H1 (cell line): ENCODE data around the gene KRT83. TPM values are rescaled to one million over a fixed set of nuclear protein-coding genes. Genes with fewer than 3 reads are reported as not detected.

Experiments used
- CTCF ChIA-PET: fragments of 300-600 bp; sonication (Branson Sonifier 250); formaldehyde crosslinking; loops from one replicate; lab custom pipeline; 2021; ENCODE audit not compliant: partially characterized antibody; lab: Charles Lee
- POLR2A ChIA-PET: fragments of 300-600 bp; sonication (Branson Sonifier 250); formaldehyde crosslinking; loops from one replicate; lab custom pipeline; 2021; ENCODE audit warnings: inconsistent platforms; ENCODE audit not compliant: partially characterized antibody; lab: Charles Lee
- DNase-seq, 2 experiments: peaks; one replicate each; pipeline versions ENCODE4 v3.0.0 to v3.0.0-alpha.2; 2010 to 2022; ENCODE audit warnings: low spot score in 2 of 2, low read depth in 1 of 2, mixed read lengths in 1 of 2
- FAIRE-seq: peaks from 2 replicates; lab custom pipeline; 2011; peaks lifted over from hg19 to GRCh38; lab: Jason Lieb, UNC
- H2AFZ ChIP-seq: 2 replicates; pipeline ENCODE4 v1.8.1; 2012; ENCODE audit warnings: low read length, inconsistent platforms
- H2AK5ac ChIP-seq: 2 replicates; pipeline ENCODE4 v1.6.1; 2013; ENCODE audit warnings: low read depth, low read length
- H2BK120ac ChIP-seq: replicated peaks from 2 replicates; pipeline ENCODE3; 2013; ENCODE audit warnings: low read depth, low read length, inconsistent platforms
- H2BK12ac ChIP-seq: 2 replicates; pipeline ENCODE4 v1.6.1; 2013; ENCODE audit warnings: low read depth, low read length
- H2BK15ac ChIP-seq: 2 replicates; pipeline ENCODE4 v1.6.1; 2013; ENCODE audit warnings: low read length
- H2BK20ac ChIP-seq: 2 replicates; pipeline ENCODE4 v1.6.1; 2013; ENCODE audit warnings: low read length
- H2BK5ac ChIP-seq: 2 replicates; pipeline ENCODE4 v1.6.1; 2013; ENCODE audit warnings: low read depth, low read length
- H3K14ac ChIP-seq: 2 replicates; pipeline ENCODE4 v1.6.1; 2013; ENCODE audit warnings: inconsistent platforms; ENCODE audit not compliant: insufficient read length
- H3K18ac ChIP-seq: 2 replicates; pipeline ENCODE4 v1.6.1; 2013; ENCODE audit warnings: low read length; ENCODE audit errors: extremely low read depth
- H3K23ac ChIP-seq: 2 replicates; pipeline ENCODE4 v1.6.1; 2013; ENCODE audit warnings: inconsistent platforms; ENCODE audit not compliant: insufficient read length
- H3K23me2 ChIP-seq: 2 replicates; pipeline ENCODE4 v1.6.1; 2013; ENCODE audit warnings: low read depth, low read length
- H3K27ac ChIP-seq: 2 replicates; pipeline ENCODE4 v1.6.1; 2011; ENCODE audit warnings: low read depth, low read length, inconsistent platforms
- H3K27me3 ChIP-seq, 4 experiments: replicated peaks in 1 of 4; 1 replicate in 1 of 4; 2 replicates in 3 of 4; pipeline versions ENCODE4 v1.6.1 to v1.8.1; 2011 to 2013; ENCODE audit warnings: low read length in 3 of 4, mild to moderate bottlenecking in 3 of 4, inconsistent platforms in 2 of 4, mixed read lengths in 2 of 4, moderate library complexity in 1 of 4; ENCODE audit not compliant: control insufficient read depth in 3 of 4, insufficient read depth in 3 of 4; ENCODE audit errors: extremely low read depth in 1 of 4
- H3K36me3 ChIP-seq, 4 experiments: 2 replicates each; pipeline versions ENCODE4 v1.6.1 to v1.8.1; 2011 to 2013; ENCODE audit warnings: mild to moderate bottlenecking in 4 of 4, low read length in 3 of 4, moderate library complexity in 2 of 4, control low read depth in 1 of 4, inconsistent platforms in 1 of 4; ENCODE audit not compliant: insufficient read depth in 4 of 4, control insufficient read depth in 2 of 4
- H3K4ac ChIP-seq: replicated peaks from 2 replicates; pipeline ENCODE3; 2013; ENCODE audit warnings: low read length, low read depth, mixed read lengths, inconsistent platforms; ENCODE audit not compliant: insufficient read length
- H3K4me1 ChIP-seq, 4 experiments: replicated peaks in 1 of 4; 1 replicate in 1 of 4; 2 replicates in 3 of 4; pipeline versions ENCODE4 v1.6.1 to v1.8.1; 2011 to 2013; ENCODE audit warnings: low read length in 3 of 4, inconsistent platforms in 2 of 4, mixed read lengths in 1 of 4; ENCODE audit not compliant: insufficient read depth in 4 of 4, control insufficient read depth in 3 of 4
- H3K4me2 ChIP-seq, 2 experiments: 2 replicates each; pipeline versions ENCODE4 v1.6.1 to v1.8.1; 2011 to 2013; ENCODE audit warnings: low read depth in 2 of 2, low read length in 2 of 2, control low read depth in 1 of 2, inconsistent platforms in 1 of 2, mild to moderate bottlenecking in 1 of 2; ENCODE audit not compliant: insufficient read depth in 1 of 2
- H3K4me3 ChIP-seq, 4 experiments: fragments of 200-600, 300-600 bp in 1 of 4; sonication (generic), shearing (Covaris generic), sonication (Bioruptor Twin) in 1 of 4; 2 replicates each; pipeline versions ENCODE4 v1.5.1 to v1.8.1; 2011 to 2016; ENCODE audit warnings: low read length in 4 of 4, low read depth in 3 of 4, control low read depth in 2 of 4, inconsistent platforms in 2 of 4, mild to moderate bottlenecking in 2 of 4, mixed read lengths in 1 of 4, moderate library complexity in 1 of 4; ENCODE audit not compliant: insufficient read depth in 2 of 4; ENCODE audit errors: extremely low read depth in 1 of 4
- H3K56ac ChIP-seq: replicated peaks from 2 replicates; pipeline ENCODE3; 2013; ENCODE audit warnings: low read depth, mild to moderate bottlenecking, mixed read lengths, low read length, inconsistent platforms; ENCODE audit not compliant: insufficient read length
- H3K79me1 ChIP-seq: 2 replicates; pipeline ENCODE4 v1.6.1; 2013; ENCODE audit warnings: low read depth, low read length, control low read depth
- H3K79me2 ChIP-seq, 2 experiments: 2 replicates each; pipeline versions ENCODE4 v1.6.1 to v1.8.1; 2012 to 2013; ENCODE audit warnings: low read length in 2 of 2, mild to moderate bottlenecking in 2 of 2, inconsistent platforms in 1 of 2; ENCODE audit not compliant: insufficient read depth in 2 of 2, control insufficient read depth in 1 of 2
- H3K9ac ChIP-seq, 4 experiments: replicated peaks in 1 of 4; 1 replicate in 1 of 4; 2 replicates in 3 of 4; pipeline versions ENCODE4 v1.6.1 to v1.8.1; 2011 to 2013; ENCODE audit warnings: low read depth in 3 of 4, low read length in 3 of 4, control low read depth in 2 of 4, mild to moderate bottlenecking in 2 of 4, moderate library complexity in 2 of 4, inconsistent platforms in 1 of 4; ENCODE audit errors: extremely low read depth in 1 of 4
- H3K9me3 ChIP-seq, 2 experiments: 2 replicates each; pipeline versions ENCODE4 v1.6.1 to v1.8.1; 2012 to 2013; ENCODE audit warnings: mild to moderate bottlenecking in 2 of 2, moderate library complexity in 2 of 2, control low read depth in 1 of 2, inconsistent platforms in 1 of 2, low read depth in 1 of 2, low read length in 1 of 2, mixed read lengths in 1 of 2; ENCODE audit not compliant: insufficient read depth in 2 of 2
- H4K20me1 ChIP-seq, 2 experiments: replicated peaks in 1 of 2; 2 replicates each; pipeline versions ENCODE3 to v1.8.1; 2011 to 2013; ENCODE audit warnings: inconsistent platforms in 2 of 2, low read length in 2 of 2, mild to moderate bottlenecking in 1 of 2; ENCODE audit not compliant: insufficient read depth in 2 of 2, control insufficient read depth in 1 of 2
- H4K5ac ChIP-seq: 2 replicates; pipeline ENCODE4 v1.6.1; 2013; ENCODE audit warnings: low read length, low read depth, mixed read lengths, inconsistent platforms; ENCODE audit not compliant: insufficient read length
- H4K8ac ChIP-seq: 2 replicates; pipeline ENCODE4 v1.8.0; 2013; ENCODE audit warnings: mild to moderate bottlenecking, moderate library complexity, low read length, inconsistent platforms; ENCODE audit not compliant: insufficient read depth; ENCODE audit errors: extremely low read depth
- H4K91ac ChIP-seq: replicated peaks from 2 replicates; pipeline ENCODE3; 2013; ENCODE audit warnings: low read length, mixed read lengths, inconsistent platforms; ENCODE audit not compliant: insufficient read length
- BACH1 ChIP-seq: IDR thresholded peaks from 2 replicates; pipeline ENCODE4 v1.6.1; 2012; ENCODE audit warnings: low read length, improper control_type of control experiment
- EZH2 ChIP-seq: fragments of 200-600 bp; sonication (generic); IDR thresholded peaks from 2 replicates; pipeline ENCODE4 v1.7.1; 2012; ENCODE audit warnings: low read depth, mild to moderate bottlenecking, moderate library complexity, low read length, inconsistent platforms; ENCODE audit not compliant: severe bottlenecking
- FOSL1 ChIP-seq: IDR thresholded peaks from 2 replicates; pipeline ENCODE4 v1.6.1; 2011; ENCODE audit warnings: mild to moderate bottlenecking, low read depth, low read length, moderate library complexity; ENCODE audit not compliant: insufficient read depth
- POLR2A ChIP-seq, 2 experiments: IDR thresholded peaks; 1 replicate in 1 of 2; 2 replicates in 1 of 2; pipeline ENCODE4 v1.6.1; 2011; ENCODE audit warnings: low read depth in 2 of 2, low read length in 2 of 2, mild to moderate bottlenecking in 2 of 2; ENCODE audit errors: control extremely low read depth in 1 of 2
- SAP30 ChIP-seq: fragments of 300-600 bp; sonication (generic); IDR thresholded peaks from 2 replicates; pipeline ENCODE4 v1.7.1; 2012; ENCODE audit warnings: low read length, moderate library complexity, mild to moderate bottlenecking, inconsistent platforms; ENCODE audit not compliant: insufficient read depth, insufficient replicate concordance
- SRF ChIP-seq: IDR thresholded peaks from 2 replicates; pipeline ENCODE4 v1.6.1; 2011; ENCODE audit warnings: mild to moderate bottlenecking, low read depth, low read length, moderate library complexity
- WGBS, 2 experiments: shearing (Covaris generic) in 1 of 2; methylation state at CpG; one replicate each; pipeline versions ENCODE4 v1.1.6 to v1.1.7; 2013 to 2015; ENCODE audit warnings: low lambda C conversion rate in 2 of 2, mixed read lengths in 2 of 2, inconsistent platforms in 1 of 2, low coverage in 1 of 2, missing lambda C conversion rate in 1 of 2; ENCODE audit not compliant: insufficient replicate concordance in 2 of 2, insufficient coverage in 1 of 2, insufficient read length in 1 of 2; ENCODE audit errors: extremely low coverage in 1 of 2, missing lambda C conversion rate in 1 of 2; 5-methylcytosine and 5-hydroxymethylcytosine counted together
- polyA plus RNA-seq, 7 experiments: library from polyadenylated mRNA; depleted of rRNA in 3 of 7; stranded (reverse) in 5 of 7; unstranded in 2 of 7; fragments of >200 nt in 5 of 7; fragments of 200-250 nt in 2 of 7; gene quantifications; 1 replicate in 5 of 7; 2 replicates in 1 of 7; 4 replicates in 1 of 7; pipeline versions ENCODE4 v1.2.1 to v1.2.3, GENCODE V29; 2011 to 2013; ENCODE audit warnings: missing spikeins in 2 of 7, mixed read lengths in 2 of 7
- total RNA-seq: library from RNA; stranded (reverse); fragmentation: NEBNext Ultra II Directional; extraction: Animal tissue kit (Norgen Biotek cat#: 25700); gene quantifications from 2 replicates; pipeline ENCODE4 v1.2.1, GENCODE V29; 2021

Gene KRT83
- total and polyA plus RNA-seq, 2 of the 8 experiments (the other 6 are each of a cell fraction or from before 2014, with no cell fraction given) = not detected

- no peaks in the 10 kb centered on the region for H3K23me2 ChIP-seq
- H3K14ac ChIP-seq = no peak overlapping the region
- H4K20me1 ChIP-seq = peaks cover 0 to 2% of the 10 kb centered on the region in 2 experiments
- no peak overlapping the region for H3K9ac ChIP-seq
- H2BK15ac ChIP-seq = no peak overlapping the region
- no peak overlapping the region for H3K56ac ChIP-seq
- H2BK20ac ChIP-seq = no peak overlapping the region
- no peak for FAIRE-seq
- no peaks in the 10 kb centered on the region for H3K4me1 ChIP-seq
- H4K5ac ChIP-seq = no peak overlapping the region
- no peak overlapping the region for H2AFZ ChIP-seq
- H3K79me1 ChIP-seq = no peaks in the 10 kb centered on the region
- H4K8ac ChIP-seq = no peak overlapping the region
- H2BK120ac ChIP-seq = no peak overlapping the region
- H3K4me3 ChIP-seq = no peak overlapping the region
- TF ChIP-seq POLR2A (IDR thresholded peaks at IDR 0.05; ENCODE audit: control extremely low read depth in 1 of 2, low read depth in 2 of 2, low read length in 2 of 2) = no peak
- TF ChIP-seq BACH1 = no peak
- no peak for TF ChIP-seq EZH2
- no peak for TF ChIP-seq SRF
- no peak for TF ChIP-seq FOSL1
- TF ChIP-seq SAP30 = no peak
- TF ChIP-seq, all 59 proteins: peak for 0
- no peaks in the 10 kb centered on the region for H3K9me3 ChIP-seq
- no peak overlapping the region for H4K91ac ChIP-seq
- no peak overlapping the region for H3K4ac ChIP-seq
- no peak overlapping the region for H2BK12ac ChIP-seq
- WGBS, 2 experiments = 84% methylated on average over 12 of the region's 12 CpGs; no CpG with 5 or more reads in 1 of the 2 experiments
- no peak overlapping the region for H3K4me2 ChIP-seq
- H2BK5ac ChIP-seq = no peak overlapping the region
- no peak for DNase-seq
- no peaks in the 10 kb centered on the region for H3K36me3 ChIP-seq
- ChIA-PET CTCF (interaction anchor here (0.9 to 6.7 kb wide), 16 partner anchors 9 to 522 kb away, joined by 3 to 88 read pairs (median 6); partner anchors contain the start of gene KRT5), POLR2A (no interaction called here)
- H3K27ac ChIP-seq = no peak overlapping the region
- H3K27me3 ChIP-seq = no peaks in the 10 kb centered on the region
- H3K23ac ChIP-seq = no peak overlapping the region
- H2AK5ac ChIP-seq = no peak overlapping the region
- H3K79me2 ChIP-seq = no peaks in the 10 kb centered on the region
- H3K18ac ChIP-seq = no peak overlapping the region
These were observed 42.0 kb upstream of the KRT83 start for GRCh38 chr12:52363111-52363679.
